Activated CD4-positive, alpha-beta T cell treated with anti-CD3 and anti-CD28 coated beads, Interleukin-2, amount 10 ng/mL, durations not matched to agents 7 days and 5 days (primary cell): ENCODE measurements around the gene LRP3. TPM values are rescaled to one million over a fixed set of nuclear protein-coding genes. Genes with fewer than 3 reads are reported as not detected.

Experiments
- CTCF ChIA-PET: fragments of 350-600 bp; sonication (Branson Sonifier 250); formaldehyde crosslinking; loops from one replicate; lab custom pipeline; 2021; ENCODE audit warnings: antibody characterized with exemption; lab: Charles Lee
- POLR2A ChIA-PET: fragments of 350-600 bp; sonication (Branson Sonifier 250); formaldehyde crosslinking; loops from one replicate; lab custom pipeline; 2021; ENCODE audit warnings: antibody characterized with exemption; lab: Charles Lee
- DNase-seq: peaks from one replicate; pipeline ENCODE4 v3.0.0-alpha.2; 2020
- H3K27ac Mint-ChIP-seq: one replicate; pipeline ENCODE4 v1.8.0; 2021; ENCODE audit warnings: mild to moderate bottlenecking, moderate library complexity, mixed read lengths
- H3K27me3 Mint-ChIP-seq: one replicate; pipeline ENCODE4 v1.8.0; 2021; ENCODE audit warnings: mixed read lengths
- H3K36me3 Mint-ChIP-seq: one replicate; pipeline ENCODE4 v1.8.0; 2021; ENCODE audit warnings: low read depth, mixed read lengths
- H3K4me1 Mint-ChIP-seq: one replicate; pipeline ENCODE4 v1.8.0; 2021; ENCODE audit warnings: mixed read lengths
- H3K4me3 Mint-ChIP-seq: one replicate; pipeline ENCODE4 v1.8.0; 2021; ENCODE audit warnings: mild to moderate bottlenecking, moderate library complexity, mixed read lengths
- H3K9me3 Mint-ChIP-seq: one replicate; pipeline ENCODE4 v1.8.0; 2021; ENCODE audit warnings: mixed read lengths
- total RNA-seq, 2 experiments: library from RNA; stranded (reverse); gene quantifications; one replicate each; pipeline ENCODE4 v1.2.3, GENCODE V29; 2021

Gene LRP3
- total RNA-seq, 2 experiments from 2014 or later: 0.08 to 0.20 TPM

- Mint-ChIP-seq H3K4me1 (no peaks in the 10 kb centered on the region), H3K9me3 (no peaks in the 10 kb centered on the region), H3K36me3 (no peaks in the 10 kb centered on the region), H3K27ac (no peak overlapping the region), H3K4me3 (no peak overlapping the region), H3K27me3 (peaks cover 30% of the 10 kb centered on the region)
- ChIA-PET CTCF (interaction anchor here (0.8 to 1.2 kb wide), 2 partner anchors 419 to 506 kb away, joined by 3 to 5 read pairs; no protein-coding TSS in a partner anchor), POLR2A (no interaction called here)
- no peak for DNase-seq
Measured at GRCh38 chr19:33195645-33196347, 1.7 kb downstream of the LRP3 start.

DNA sequence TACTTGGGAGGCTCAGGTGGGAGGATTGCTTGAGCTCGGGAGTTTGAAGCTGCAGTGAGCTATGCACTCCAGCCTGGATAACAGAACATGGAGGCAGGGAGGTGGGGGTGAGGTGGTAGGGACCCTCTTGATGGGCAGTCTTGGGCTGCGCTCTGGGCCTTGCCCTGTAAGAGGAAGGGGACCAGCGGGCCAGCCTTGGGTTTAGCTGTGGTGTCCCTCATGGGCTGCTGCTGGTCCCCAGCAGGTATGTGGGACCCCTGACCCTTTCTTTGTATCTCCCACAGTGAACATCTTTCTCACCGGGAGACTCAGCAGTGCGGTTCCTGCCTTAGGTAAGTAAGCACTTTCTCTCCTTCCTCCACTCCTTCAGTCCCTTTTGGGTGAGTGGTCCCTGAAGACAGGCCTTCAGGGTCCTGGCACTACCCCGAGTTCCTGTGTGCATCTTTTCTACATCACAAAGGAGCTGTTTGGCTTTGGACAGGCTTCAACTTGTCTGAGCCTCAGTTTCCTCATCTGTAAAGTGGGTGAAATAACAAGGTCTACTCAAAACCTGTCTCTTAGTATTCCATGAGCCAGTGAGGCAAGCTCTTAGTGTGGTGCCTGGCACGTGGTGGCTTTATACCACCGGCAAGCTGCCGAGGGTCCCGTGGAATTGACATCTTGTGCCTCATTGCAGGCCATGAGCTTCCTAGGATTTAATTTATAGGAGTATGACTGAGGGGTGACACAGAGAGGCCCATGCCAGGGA is 2.5 kb downstream of the LRP3 start:
- ChIA-PET CTCF (interaction anchor here (0.7 to 1.2 kb wide), 3 partner anchors 12 to 506 kb away, joined by 3 to 5 read pairs (median 4); no protein-coding TSS in a partner anchor), POLR2A (interaction anchor here (0.6 kb wide), 1 partner anchor 895 kb away, joined by 3 read pairs; no protein-coding TSS in a partner anchor)
- Mint-ChIP-seq H3K4me3 (no peak overlapping the region), H3K36me3 (no peaks in the 10 kb centered on the region), H3K9me3 (no peaks in the 10 kb centered on the region), H3K27me3 (peaks cover 26% of the 10 kb centered on the region), H3K27ac (no peak overlapping the region), H3K4me1 (no peaks in the 10 kb centered on the region)
- DNase-seq: no peak

DNA sequence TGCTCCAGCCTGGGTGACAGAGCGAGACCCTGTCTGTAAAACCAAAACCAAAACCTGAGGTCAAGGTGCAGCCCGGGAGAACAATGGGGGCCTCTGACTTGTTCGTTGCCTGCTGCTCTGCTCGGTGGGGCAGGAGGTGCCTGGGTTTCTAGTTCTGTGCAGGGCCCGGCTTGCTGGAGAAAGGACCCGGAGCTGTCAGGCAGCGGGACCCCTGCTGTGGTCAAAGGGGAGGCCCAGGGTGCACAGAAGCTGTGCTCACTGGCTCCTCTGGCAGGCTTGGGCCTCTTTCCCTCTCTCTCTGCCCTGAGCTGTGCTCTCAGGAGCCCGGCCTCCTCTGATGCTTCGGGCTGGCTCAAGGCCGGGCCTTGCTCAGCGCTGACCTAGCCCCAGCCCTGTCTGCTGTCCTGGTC is 3.5 kb downstream of the LRP3 start:
- peaks cover 16% of the 10 kb centered on the region for H3K27me3 Mint-ChIP-seq
- no peak for DNase-seq
- POLR2A ChIA-PET: no interaction called here
- H3K36me3 Mint-ChIP-seq: no peaks in the 10 kb centered on the region
- no peaks in the 10 kb centered on the region for H3K4me1 Mint-ChIP-seq
- no peak overlapping the region for H3K27ac Mint-ChIP-seq
- CTCF ChIA-PET: interaction anchor here (1.3 kb wide), 1 partner anchor 14 kb away, joined by 3 read pairs; no protein-coding TSS in a partner anchor
- no peak overlapping the region for H3K4me3 Mint-ChIP-seq
- no peaks in the 10 kb centered on the region for H3K9me3 Mint-ChIP-seq

DNA sequence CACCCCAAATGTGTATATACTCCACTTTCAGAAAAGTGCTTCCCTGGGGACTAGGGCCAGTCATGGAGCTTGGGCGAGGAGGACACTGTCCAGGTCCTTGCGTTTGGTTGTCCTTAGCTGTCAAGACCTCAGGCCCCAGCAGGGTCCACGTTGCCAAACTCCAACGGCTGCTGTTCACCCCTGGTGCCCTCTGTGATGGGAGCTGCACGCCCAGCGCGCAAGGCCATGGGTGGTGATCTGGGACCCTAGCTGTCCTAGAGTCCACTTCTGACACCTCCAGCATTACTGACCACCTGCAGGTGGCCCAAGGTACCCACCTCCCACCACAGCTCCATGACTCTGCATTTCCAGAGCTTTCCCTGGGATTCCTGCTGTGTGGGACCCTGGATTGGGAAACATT is 4.0 kb downstream of the LRP3 start:
- Mint-ChIP-seq H3K36me3 (no peaks in the 10 kb centered on the region), H3K4me3 (no peak overlapping the region), H3K27me3 (peaks cover 11% of the 10 kb centered on the region), H3K9me3 (peaks cover 2% of the 10 kb centered on the region), H3K4me1 (no peaks in the 10 kb centered on the region), H3K27ac (no peak overlapping the region)
- POLR2A ChIA-PET: no interaction called here
- CTCF ChIA-PET: interaction anchor here (1.3 kb wide), 1 partner anchor 13 kb away, joined by 3 read pairs; no protein-coding TSS in a partner anchor
- DNase-seq: no peak

GRCh38 chr19:33199441-33200265 is 5.5 kb downstream of the LRP3 start:
- CTCF ChIA-PET: interaction anchor here (0.6 to 0.8 kb wide), 2 partner anchors 102 to 117 kb away, joined by 3 read pairs; no protein-coding TSS in a partner anchor
- H3K36me3 Mint-ChIP-seq: no peaks in the 10 kb centered on the region
- POLR2A ChIA-PET: no interaction called here
- no peak overlapping the region for H3K27ac Mint-ChIP-seq
- no peak for DNase-seq
- H3K4me1 Mint-ChIP-seq: no peaks in the 10 kb centered on the region
- H3K27me3 Mint-ChIP-seq: peaks cover 4% of the 10 kb centered on the region
- H3K4me3 Mint-ChIP-seq: no peak overlapping the region
- peaks cover 2% of the 10 kb centered on the region for H3K9me3 Mint-ChIP-seq

DNA sequence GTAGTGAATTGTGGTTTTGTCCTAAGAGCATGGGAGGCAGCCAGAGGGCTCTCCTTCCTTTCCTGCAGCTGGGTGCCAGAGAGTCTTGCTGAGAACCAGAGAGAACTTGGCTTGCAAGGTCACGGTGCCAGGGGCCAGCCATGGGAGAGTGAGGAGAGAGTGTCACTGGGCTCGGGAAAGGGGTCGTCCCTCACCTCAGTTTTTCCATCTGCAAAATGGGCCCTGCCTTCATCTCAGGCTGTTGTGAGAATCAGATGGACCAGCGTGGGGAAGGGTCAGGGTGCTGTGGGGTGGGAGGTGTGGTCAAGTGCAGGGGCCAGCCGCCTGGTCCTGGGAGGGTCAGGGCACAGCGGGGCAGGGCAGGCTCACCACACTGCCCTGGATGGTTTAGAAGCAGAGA is 7.3 kb downstream of the LRP3 start:
- H3K27ac Mint-ChIP-seq: no peak overlapping the region
- DNase-seq: no peak
- no peaks in the 10 kb centered on the region for H3K4me1 Mint-ChIP-seq
- no peaks in the 10 kb centered on the region for H3K36me3 Mint-ChIP-seq
- no peak overlapping the region for H3K4me3 Mint-ChIP-seq
- ChIA-PET CTCF (interaction anchor here (0.6 to 1.2 kb wide), 2 partner anchors 104 to 332 kb away, joined by 4 read pairs; no protein-coding TSS in a partner anchor), POLR2A (no interaction called here)
- peaks cover 1% of the 10 kb centered on the region for H3K27me3 Mint-ChIP-seq
- peaks cover 2% of the 10 kb centered on the region for H3K9me3 Mint-ChIP-seq

- Mint-ChIP-seq H3K36me3 (no peaks in the 10 kb centered on the region), H3K4me3 (no peak overlapping the region), H3K27me3 (no peaks in the 10 kb centered on the region), H3K9me3 (peaks cover 2% of the 10 kb centered on the region), H3K27ac (no peak overlapping the region), H3K4me1 (no peaks in the 10 kb centered on the region)
- DNase-seq: no peak
- ChIA-PET CTCF (interaction anchor here (0.6 to 1.2 kb wide), 2 partner anchors 36 to 105 kb away, joined by 3 to 4 read pairs; no protein-coding TSS in a partner anchor), POLR2A (no interaction called here)
Measured at GRCh38 chr19:33201886-33202545, 7.9 kb downstream of the LRP3 start.

GRCh38 chr19:33202546-33203507 is 8.7 kb downstream of the LRP3 start:
- no peaks in the 10 kb centered on the region for H3K36me3 Mint-ChIP-seq
- DNase-seq: no peak
- CTCF ChIA-PET: interaction anchor here (0.6 to 1.5 kb wide), 2 partner anchors 18 to 37 kb away, joined by 3 to 4 read pairs; no protein-coding TSS in a partner anchor
- no peak overlapping the region for H3K27ac Mint-ChIP-seq
- peaks cover 2% of the 10 kb centered on the region for H3K9me3 Mint-ChIP-seq
- H3K27me3 Mint-ChIP-seq: no peaks in the 10 kb centered on the region
- H3K4me3 Mint-ChIP-seq: no peak overlapping the region
- no peaks in the 10 kb centered on the region for H3K4me1 Mint-ChIP-seq
- POLR2A ChIA-PET: no interaction called here

- no peaks in the 10 kb centered on the region for H3K36me3 Mint-ChIP-seq
- no peaks in the 10 kb centered on the region for H3K27me3 Mint-ChIP-seq
- H3K4me3 Mint-ChIP-seq: no peak overlapping the region
- peaks cover 2% of the 10 kb centered on the region for H3K9me3 Mint-ChIP-seq
- H3K27ac Mint-ChIP-seq: no peak overlapping the region
- no peak for DNase-seq
- ChIA-PET CTCF (interaction anchor here (1.5 kb wide), 1 partner anchor 19 kb away, joined by 4 read pairs; no protein-coding TSS in a partner anchor), POLR2A (no interaction called here)
- H3K4me1 Mint-ChIP-seq: no peaks in the 10 kb centered on the region
Measured at GRCh38 chr19:33203529-33203928, 9.4 kb downstream of the LRP3 start.

DNA sequence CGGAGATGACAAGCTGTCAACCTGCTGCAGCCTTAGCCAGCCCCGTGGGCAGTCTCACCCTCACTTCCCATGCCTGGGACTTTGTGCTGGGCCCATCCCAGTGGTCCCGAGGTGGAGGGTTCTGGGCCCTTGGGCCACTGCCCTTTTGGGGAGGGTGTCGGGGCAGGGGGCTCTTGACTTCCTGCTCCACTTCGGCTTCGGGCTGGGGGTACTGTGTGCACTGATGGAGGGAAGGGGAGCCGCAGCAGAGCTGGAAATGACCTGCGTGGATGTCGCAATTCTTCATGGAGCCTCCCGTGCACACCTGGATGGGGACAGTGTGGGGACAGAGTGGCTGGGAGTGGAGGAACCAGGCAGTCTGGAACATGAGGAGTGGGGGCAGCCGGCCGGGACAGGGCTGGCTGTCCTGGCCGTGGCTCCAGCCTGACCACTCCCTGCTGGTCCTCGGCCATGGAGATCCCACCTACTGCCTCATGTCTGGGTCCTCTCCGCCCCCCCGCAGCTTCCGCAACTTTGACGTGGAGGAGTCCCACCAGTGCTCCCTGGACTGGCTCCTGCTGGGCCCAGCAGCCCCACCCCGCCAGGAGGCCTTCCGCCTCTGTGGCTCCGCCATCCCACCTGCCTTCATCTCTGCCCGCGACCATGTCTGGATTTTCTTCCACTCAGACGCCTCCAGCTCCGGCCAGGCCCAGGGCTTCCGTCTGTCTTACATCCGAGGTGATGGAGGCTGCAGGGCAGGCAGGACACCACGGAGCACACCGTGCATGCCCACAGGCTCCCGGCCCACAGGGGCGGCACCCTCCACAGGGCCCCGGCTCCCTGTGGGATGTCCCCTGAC is 10.2 kb downstream of the LRP3 start:
- CTCF ChIA-PET: interaction anchor here (1.5 kb wide), 1 partner anchor 20 kb away, joined by 4 read pairs; no protein-coding TSS in a partner anchor

More for the DNA sequence above, 10.2 kb downstream of the LRP3 start:
- POLR2A ChIA-PET: no interaction called here
- Mint-ChIP-seq H3K4me3 (no peak overlapping the region), H3K27ac (no peak overlapping the region), H3K9me3 (peaks cover 2% of the 10 kb centered on the region), H3K27me3 (no peaks in the 10 kb centered on the region), H3K36me3 (no peaks in the 10 kb centered on the region), H3K4me1 (no peaks in the 10 kb centered on the region)
- no peak for DNase-seq
